Stomach smooth muscle (tissue), 2 donors: ENCODE measurements around the gene DNAH5.
"Not testable (repeated sequence)": the region's sequence is repeated elsewhere in the genome, so short reads cannot be mapped to it uniquely, and the experiment has no call there.

ENCODE experiments used
- H3K27ac ChIP-seq: one replicate; pipeline ENCODE4 v1.7.0; 2013; ENCODE audit warnings: mild to moderate bottlenecking, low read length, inconsistent platforms
- H3K27me3 ChIP-seq, 2 donors: one replicate each; pipeline ENCODE4 v1.7.0; 2013; ENCODE audit warnings: low read length in 2 of 2; ENCODE audit not compliant: insufficient read depth in 2 of 2, control insufficient read depth in 1 of 2
- H3K36me3 ChIP-seq, 2 donors: one replicate each; pipeline ENCODE4 v1.7.0; 2013; ENCODE audit warnings: low read length in 2 of 2; ENCODE audit not compliant: control insufficient read depth in 2 of 2, insufficient read depth in 2 of 2
- H3K4me1 ChIP-seq: one replicate; pipeline ENCODE4 v1.7.0; 2013; ENCODE audit warnings: low read length; ENCODE audit not compliant: control insufficient read depth, insufficient read depth
- H3K4me3 ChIP-seq, 2 donors: one replicate each; pipeline ENCODE4 v1.7.0; 2013; ENCODE audit warnings: low read length in 2 of 2
- H3K9ac ChIP-seq, 2 donors: one replicate each; pipeline ENCODE4 v1.7.0; 2013; ENCODE audit warnings: low read length in 2 of 2, mild to moderate bottlenecking in 1 of 2
- H3K9me3 ChIP-seq, 2 donors: one replicate each; pipeline ENCODE4 v1.7.0; 2013; ENCODE audit warnings: low read length in 2 of 2; ENCODE audit not compliant: control insufficient read depth in 2 of 2
- donor health status: healthy.
- donor health status: Pancreatic carcinoma.

Gene DNAH5

GRCh38 chr5:13833440-13833839 lies 111.0 kb downstream of the DNAH5 start:
- H3K9me3 ChIP-seq = peaks cover 4 to 5% of the 10 kb centered on the region in 2 donors
- H3K27me3 ChIP-seq = no peaks in the 10 kb centered on the region
- H3K36me3 ChIP-seq = no peaks in the 10 kb centered on the region
- no peak overlapping the region for H3K4me3 ChIP-seq
- no peak overlapping the region for H3K27ac ChIP-seq
- no peaks in the 10 kb centered on the region for H3K4me1 ChIP-seq
- no peak overlapping the region for H3K9ac ChIP-seq

- H3K27me3 ChIP-seq = no peaks in the 10 kb centered on the region
- H3K9ac ChIP-seq = no peak overlapping the region
- H3K4me3 ChIP-seq = no peak overlapping the region
- no peaks in the 10 kb centered on the region for H3K4me1 ChIP-seq
- H3K27ac ChIP-seq = no peak overlapping the region
- no peaks in the 10 kb centered on the region for H3K36me3 ChIP-seq
- peaks cover 4 to 6% of the 10 kb centered on the region in 2 donors for H3K9me3 ChIP-seq
These were observed 113.1 kb downstream of the DNAH5 start for GRCh38 chr5:13831351-13831750.

GRCh38 chr5:13830536-13830935 lies 114.0 kb downstream of the DNAH5 start:
- H3K27me3 ChIP-seq = no peaks in the 10 kb centered on the region
- H3K9ac ChIP-seq = no peak overlapping the region
- H3K36me3 ChIP-seq = no peaks in the 10 kb centered on the region
- peaks cover 4 to 6% of the 10 kb centered on the region in 2 donors for H3K9me3 ChIP-seq
- H3K4me1 ChIP-seq = no peaks in the 10 kb centered on the region
- no peak overlapping the region for H3K4me3 ChIP-seq
- H3K27ac ChIP-seq = no peak overlapping the region

GRCh38 chr5:13821366-13821765 lies 123.1 kb downstream of the DNAH5 start:
- H3K36me3 ChIP-seq = no peaks in the 10 kb centered on the region
- no peaks in the 10 kb centered on the region for H3K27me3 ChIP-seq
- no peak overlapping the region for H3K27ac ChIP-seq
- H3K4me1 ChIP-seq = no peaks in the 10 kb centered on the region
- no peaks in the 10 kb centered on the region for H3K9me3 ChIP-seq
- H3K4me3 ChIP-seq = no peak overlapping the region
- no peak overlapping the region for H3K9ac ChIP-seq

- no peaks in the 10 kb centered on the region for H3K27me3 ChIP-seq
- H3K9me3 ChIP-seq = no peaks in the 10 kb centered on the region
- H3K4me3 ChIP-seq = no peak overlapping the region
- H3K36me3 ChIP-seq = no peaks in the 10 kb centered on the region
- no peak overlapping the region for H3K27ac ChIP-seq
- no peaks in the 10 kb centered on the region for H3K4me1 ChIP-seq
- H3K9ac ChIP-seq = no peak overlapping the region
These were observed 128.4 kb downstream of the DNAH5 start for GRCh38 chr5:13816126-13816525.

- Histone ChIP-seq H3K9me3 (no peaks in the 10 kb centered on the region), H3K27me3 (no peaks in the 10 kb centered on the region), H3K27ac (no peak overlapping the region), H3K4me1 (no peaks in the 10 kb centered on the region), H3K4me3 (no peak overlapping the region), H3K9ac (no peak overlapping the region), H3K36me3 (no peaks in the 10 kb centered on the region)
These were observed 130.2 kb downstream of the DNAH5 start for GRCh38 chr5:13814301-13814700.

- no peaks in the 10 kb centered on the region for H3K27me3 ChIP-seq
- peaks cover 0 to 4% of the 10 kb centered on the region in 2 donors for H3K9me3 ChIP-seq
- no peaks in the 10 kb centered on the region for H3K4me1 ChIP-seq
- no peak overlapping the region for H3K4me3 ChIP-seq
- H3K27ac ChIP-seq = no peak overlapping the region
- H3K36me3 ChIP-seq = no peaks in the 10 kb centered on the region
- no peak overlapping the region for H3K9ac ChIP-seq
These were observed 134.6 kb downstream of the DNAH5 start for GRCh38 chr5:13809921-13810320.

- no peaks in the 10 kb centered on the region for H3K4me1 ChIP-seq
- no peaks in the 10 kb centered on the region for H3K36me3 ChIP-seq
- no peak overlapping the region for H3K9ac ChIP-seq
- H3K27me3 ChIP-seq = no peaks in the 10 kb centered on the region
- no peak overlapping the region for H3K27ac ChIP-seq
- H3K4me3 ChIP-seq = no peak overlapping the region
- H3K9me3 ChIP-seq = peaks cover 0 to 4% of the 10 kb centered on the region in 2 donors
These were observed 140.2 kb downstream of the DNAH5 start for GRCh38 chr5:13804336-13804735.

- H3K9me3 ChIP-seq, H3K9ac ChIP-seq, H3K4me3 ChIP-seq, H3K27ac ChIP-seq, H3K36me3 ChIP-seq, H3K27me3 ChIP-seq, H3K4me1 ChIP-seq: not testable (repeated sequence)
These were observed 145.9 kb downstream of the DNAH5 start for GRCh38 chr5:13798569-13798968.

GRCh38 chr5:13785781-13786415 lies 158.6 kb downstream of the DNAH5 start:
- H3K4me1 ChIP-seq = no peaks in the 10 kb centered on the region
- no peak overlapping the region for H3K9ac ChIP-seq
- H3K27me3 ChIP-seq = no peaks in the 10 kb centered on the region
- no peaks in the 10 kb centered on the region for H3K9me3 ChIP-seq
- H3K36me3 ChIP-seq = no peaks in the 10 kb centered on the region
- H3K4me3 ChIP-seq = no peak overlapping the region
- H3K27ac ChIP-seq = no peak overlapping the region

GRCh38 chr5:13783726-13784125 lies 160.8 kb downstream of the DNAH5 start:
- H3K27me3 ChIP-seq = no peaks in the 10 kb centered on the region
- H3K4me1 ChIP-seq = no peaks in the 10 kb centered on the region
- no peak overlapping the region for H3K4me3 ChIP-seq
- no peaks in the 10 kb centered on the region for H3K9me3 ChIP-seq
- no peak overlapping the region for H3K9ac ChIP-seq
- H3K27ac ChIP-seq = no peak overlapping the region
- H3K36me3 ChIP-seq = no peaks in the 10 kb centered on the region
